ENCODE measurements around the gene MME.

- TF ChIP-seq CTCF (IDR thresholded peaks at IDR 0.05 in 2 of 3, conservative IDR thresholded peaks at IDR 0.05 in 1 of 3; ENCODE audit: control insufficient read depth in 2 of 3, extremely low read depth in 1 of 3, insufficient read depth in 1 of 3, low read depth in 3 of 3, low read length in 3 of 3) (no peak), EZH2 (IDR thresholded peaks at IDR 0.05; ENCODE audit: borderline replicate concordance, control insufficient read depth, low read depth, low read length) (no peak), CBFB (IDR thresholded peaks at IDR 0.05; ENCODE audit: low read depth) (no peak), EP300 (IDR thresholded peaks at IDR 0.05; ENCODE audit: borderline replicate concordance in 1 of 2, control insufficient read depth in 1 of 2, low read depth in 2 of 2, low read length in 2 of 2) (no peak), ZNF24 (IDR thresholded peaks at IDR 0.05) (no peak), CEBPB (IDR thresholded peaks at IDR 0.05; ENCODE audit: borderline replicate concordance in 1 of 2, low read depth in 2 of 2, low read length in 2 of 2) (no peak), NRF1 (conservative IDR thresholded peaks at IDR 0.05; ENCODE audit: low read depth, low read length) (no peak), ZSCAN29 (IDR thresholded peaks at IDR 0.05) (no peak), YBX1 (IDR thresholded peaks at IDR 0.05) (no peak)
These were observed 33.2 kb upstream of the MME start for GRCh38 chr3:155046935-155047334.

Data from GM12878 (cell line).